ENCODE data around the gene DNM2.

DNM2 gene

GRCh38 chr19:10774893-10775292 is 57.0 kb downstream of the DNM2 start:
- Histone ChIP-seq H3K27ac (ENCODE audit: low read length) (no peak overlapping the region), H3K9ac (ENCODE audit: low read length) (no peak overlapping the region), H3K27me3 (ENCODE audit: low read depth, low read length) (no peaks in the 10 kb centered on the region), H4K20me1 (ENCODE audit: insufficient read depth, low read length) (peaks cover 3% of the 10 kb centered on the region; the same call in 1 of the 2 replicates), H3K4me1 (ENCODE audit: low read length) (peaks cover 21% of the 10 kb centered on the region), H3K9me3 (ENCODE audit: insufficient read depth, low read length) (no peaks in the 10 kb centered on the region), H3K4me2 (ENCODE audit: low read length) (no peak overlapping the region), H3K36me3 (replicated peaks; ENCODE audit: low read depth, low read length) (peaks cover 38% of the 10 kb centered on the region), H2AFZ (ENCODE audit: low read depth, low read length) (no peak overlapping the region), H3K79me2 (ENCODE audit: low read length) (no peaks in the 10 kb centered on the region), H3K4me3 (ENCODE audit: low read length) (no peak overlapping the region)
- TF ChIP-seq EZH2phosphoT487 (IDR thresholded peaks at IDR 0.05; ENCODE audit: low read depth) (no peak), CTCF (IDR thresholded peaks at IDR 0.05; ENCODE audit: low read depth, low read length) (no peak)

- Histone ChIP-seq H3K4me3 (ENCODE audit: low read length) (peak overlapping the region; percentile 8; the same call in 1 of the 2 replicates), H3K9ac (ENCODE audit: low read length) (no peak overlapping the region; the same call in 1 of the 2 replicates), H3K4me2 (ENCODE audit: low read length) (peak overlapping the region; percentile 41), H3K4me1 (ENCODE audit: low read length) (peaks cover 34% of the 10 kb centered on the region), H3K36me3 (replicated peaks; ENCODE audit: low read depth, low read length) (peaks cover 47% of the 10 kb centered on the region), H3K79me2 (ENCODE audit: low read length) (no peaks in the 10 kb centered on the region), H4K20me1 (ENCODE audit: insufficient read depth, low read length) (peaks cover 3% of the 10 kb centered on the region; the same call in 1 of the 2 replicates), H3K27me3 (ENCODE audit: low read depth, low read length) (no peaks in the 10 kb centered on the region), H2AFZ (ENCODE audit: low read depth, low read length) (no peak overlapping the region), H3K9me3 (ENCODE audit: insufficient read depth, low read length) (no peaks in the 10 kb centered on the region), H3K27ac (ENCODE audit: low read length) (peak overlapping the region; percentile 70)
- TF ChIP-seq EZH2phosphoT487 (IDR thresholded peaks at IDR 0.05; ENCODE audit: low read depth) = no peak
Measured at GRCh38 chr19:10776900-10777650, 59.2 kb downstream of the DNM2 start.

- H3K4me2 ChIP-seq (ENCODE audit: low read length) = no peak overlapping the region
- H3K27ac ChIP-seq (ENCODE audit: low read length) = no peak overlapping the region
- no peak overlapping the region for H3K9ac ChIP-seq (ENCODE audit: low read length)
- peaks cover 42% of the 10 kb centered on the region for H3K4me1 ChIP-seq (ENCODE audit: low read length)
- H2AFZ ChIP-seq (ENCODE audit: low read depth, low read length) = no peak overlapping the region
- H3K4me3 ChIP-seq (ENCODE audit: low read length) = no peak overlapping the region
- H3K27me3 ChIP-seq (ENCODE audit: low read depth, low read length) = no peaks in the 10 kb centered on the region
- no peaks in the 10 kb centered on the region for H3K9me3 ChIP-seq (ENCODE audit: insufficient read depth, low read length)
- TF ChIP-seq EZH2phosphoT487 (IDR thresholded peaks at IDR 0.05; ENCODE audit: low read depth) = no peak
- H4K20me1 ChIP-seq (ENCODE audit: insufficient read depth, low read length) = peaks cover 3% of the 10 kb centered on the region; the same call in 1 of the 2 replicates
- peaks cover 53% of the 10 kb centered on the region for H3K36me3 ChIP-seq (replicated peaks; ENCODE audit: low read depth, low read length)
- no peaks in the 10 kb centered on the region for H3K79me2 ChIP-seq (ENCODE audit: low read length)
Measured at GRCh38 chr19:10780368-10780767, 62.5 kb downstream of the DNM2 start.

DNA sequence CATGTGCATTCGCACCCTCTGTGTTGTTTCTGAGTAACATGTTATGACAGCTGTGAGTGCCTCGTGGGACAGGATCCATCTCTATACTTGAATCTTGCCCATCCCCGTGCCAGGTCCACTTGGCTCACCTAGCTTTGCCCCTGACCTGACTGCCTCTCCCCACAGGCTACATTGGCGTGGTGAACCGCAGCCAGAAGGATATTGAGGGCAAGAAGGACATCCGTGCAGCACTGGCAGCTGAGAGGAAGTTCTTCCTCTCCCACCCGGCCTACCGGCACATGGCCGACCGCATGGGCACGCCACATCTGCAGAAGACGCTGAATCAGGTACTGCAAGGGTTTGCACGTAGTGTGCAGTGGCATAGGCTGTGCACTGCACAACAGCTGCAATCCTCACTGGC is 64.9 kb downstream of the DNM2 start:
- H3K9me3 ChIP-seq (ENCODE audit: insufficient read depth, low read length) = no peaks in the 10 kb centered on the region
- no peaks in the 10 kb centered on the region for H4K20me1 ChIP-seq (ENCODE audit: insufficient read depth, low read length)
- H3K27ac ChIP-seq (ENCODE audit: low read length) = no peak overlapping the region
- H3K4me2 ChIP-seq (ENCODE audit: low read length) = no peak overlapping the region
- H3K79me2 ChIP-seq (ENCODE audit: low read length) = no peaks in the 10 kb centered on the region
- H3K4me1 ChIP-seq (ENCODE audit: low read length) = peaks cover 22% of the 10 kb centered on the region
- no peak overlapping the region for H3K4me3 ChIP-seq (ENCODE audit: low read length)
- H3K27me3 ChIP-seq (ENCODE audit: low read depth, low read length) = no peaks in the 10 kb centered on the region
- no peak overlapping the region for H2AFZ ChIP-seq (ENCODE audit: low read depth, low read length)
- H3K9ac ChIP-seq (ENCODE audit: low read length) = no peak overlapping the region
- TF ChIP-seq EZH2phosphoT487 (IDR thresholded peaks at IDR 0.05; ENCODE audit: low read depth) = no peak
- TF ChIP-seq CTCF (IDR thresholded peaks at IDR 0.05; ENCODE audit: low read depth, low read length) = no peak
- peaks cover 54% of the 10 kb centered on the region for H3K36me3 ChIP-seq (replicated peaks; ENCODE audit: low read depth, low read length)

DNA sequence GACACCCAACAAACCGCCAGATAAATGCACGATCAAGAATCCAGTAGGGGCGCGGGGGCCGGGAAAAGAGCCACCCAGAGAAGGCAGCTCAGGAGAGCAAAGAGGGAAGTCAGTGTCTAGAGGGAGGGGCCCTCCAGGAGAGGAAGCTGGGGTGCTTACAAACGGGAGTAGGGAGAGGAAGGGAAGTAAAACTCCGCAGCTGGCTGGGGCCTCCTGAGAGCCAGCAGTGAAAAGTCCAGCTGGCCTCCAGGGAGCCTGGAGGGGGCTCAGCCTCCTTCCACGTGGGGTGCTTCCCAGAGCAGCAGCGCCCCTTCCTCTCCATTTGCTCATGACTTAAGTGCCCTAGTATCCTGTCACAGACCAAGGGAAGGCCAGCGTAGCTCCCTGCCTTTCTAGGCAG is 66.4 kb downstream of the DNM2 start:
- Histone ChIP-seq H3K36me3 (replicated peaks; ENCODE audit: low read depth, low read length) (peaks cover 53% of the 10 kb centered on the region), H3K9ac (ENCODE audit: low read length) (no peak overlapping the region), H3K9me3 (ENCODE audit: insufficient read depth, low read length) (no peaks in the 10 kb centered on the region), H4K20me1 (ENCODE audit: insufficient read depth, low read length) (no peaks in the 10 kb centered on the region), H3K27me3 (ENCODE audit: low read depth, low read length) (no peaks in the 10 kb centered on the region), H3K79me2 (ENCODE audit: low read length) (no peaks in the 10 kb centered on the region), H3K27ac (ENCODE audit: low read length) (peak overlapping the region; percentile 43), H3K4me1 (ENCODE audit: low read length) (peaks cover 22% of the 10 kb centered on the region), H2AFZ (ENCODE audit: low read depth, low read length) (no peak overlapping the region), H3K4me2 (ENCODE audit: low read length) (peak overlapping the region; percentile 44), H3K4me3 (ENCODE audit: low read length) (no peak overlapping the region)
- TF ChIP-seq EZH2phosphoT487 (IDR thresholded peaks at IDR 0.05; ENCODE audit: low read depth) (no peak), CTCF (IDR thresholded peaks at IDR 0.05; ENCODE audit: low read depth, low read length) (no peak)

Data from OCI-LY3 (cell line).